Suprapubic skin (tissue), 3 donors: ENCODE data around the gene UTS2B.

Source experiments
- CTCF ChIP-seq, 2 donors: fragments of 200-600 bp in 1 of 2; fragments of 450-650 bp in 1 of 2; sonication (generic) in 1 of 2; IDR thresholded peaks; one replicate each; pipeline ENCODE4 v1.5.1; 2016 to 2019; ENCODE audit warnings: antibody characterized with exemption in 2 of 2, mild to moderate bottlenecking in 1 of 2, moderate library complexity in 1 of 2
- POLR2AphosphoS5 ChIP-seq, 3 donors: sonication (generic); formaldehyde crosslinking; IDR thresholded peaks; one replicate each; pipeline ENCODE4 v1.6.1; 2017; ENCODE audit warnings: antibody characterized with exemption in 3 of 3

- TF ChIP-seq CTCF (IDR thresholded peaks at IDR 0.05): no peak
- no peak for TF ChIP-seq POLR2AphosphoS5 (IDR thresholded peaks at IDR 0.05)
Measured at GRCh38 chr3:191333298-191333880, 3.1 kb upstream of the UTS2B start.
